Measurements from ENCODE around the gene ANKIB1. TPM values are rescaled to one million over a fixed set of nuclear protein-coding genes. Genes with fewer than 3 reads are reported as not detected.

Gene ANKIB1
- total RNA-seq, 1 experiment from 2014 or later = 83.8 TPM

DNA sequence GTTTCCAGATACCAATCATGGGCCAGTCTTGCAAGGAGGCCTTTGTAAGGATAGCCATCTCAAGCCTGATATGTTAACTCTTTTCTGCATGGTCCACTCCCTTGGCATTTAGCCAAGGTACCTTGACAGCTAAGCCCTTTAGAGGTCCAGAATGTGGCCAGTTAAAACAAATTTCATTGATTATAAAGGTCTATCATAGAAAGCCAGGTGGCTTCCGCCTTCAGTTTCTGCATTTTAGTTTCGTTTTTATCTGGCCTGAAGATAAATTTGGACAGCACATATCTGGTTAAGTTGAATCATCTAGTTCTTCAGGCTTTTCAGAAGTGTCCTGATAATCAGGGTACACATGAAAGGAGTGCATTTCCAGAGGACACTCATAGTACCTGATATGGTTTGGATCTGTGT lies 30.7 kb downstream of the ANKIB1 start:
- TF ChIP-seq TCF7L2 (IDR thresholded peaks at IDR 0.05; ENCODE audit: low read depth, low read length) = no peak
- TF ChIP-seq, protein P1, sequence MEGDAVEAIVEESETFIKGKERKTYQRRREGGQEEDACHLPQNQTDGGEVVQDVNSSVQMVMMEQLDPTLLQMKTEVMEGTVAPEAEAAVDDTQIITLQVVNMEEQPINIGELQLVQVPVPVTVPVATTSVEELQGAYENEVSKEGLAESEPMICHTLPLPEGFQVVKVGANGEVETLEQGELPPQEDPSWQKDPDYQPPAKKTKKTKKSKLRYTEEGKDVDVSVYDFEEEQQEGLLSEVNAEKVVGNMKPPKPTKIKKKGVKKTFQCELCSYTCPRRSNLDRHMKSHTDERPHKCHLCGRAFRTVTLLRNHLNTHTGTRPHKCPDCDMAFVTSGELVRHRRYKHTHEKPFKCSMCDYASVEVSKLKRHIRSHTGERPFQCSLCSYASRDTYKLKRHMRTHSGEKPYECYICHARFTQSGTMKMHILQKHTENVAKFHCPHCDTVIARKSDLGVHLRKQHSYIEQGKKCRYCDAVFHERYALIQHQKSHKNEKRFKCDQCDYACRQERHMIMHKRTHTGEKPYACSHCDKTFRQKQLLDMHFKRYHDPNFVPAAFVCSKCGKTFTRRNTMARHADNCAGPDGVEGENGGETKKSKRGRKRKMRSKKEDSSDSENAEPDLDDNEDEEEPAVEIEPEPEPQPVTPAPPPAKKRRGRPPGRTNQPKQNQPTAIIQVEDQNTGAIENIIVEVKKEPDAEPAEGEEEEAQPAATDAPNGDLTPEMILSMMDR (IDR thresholded peaks at IDR 0.05) = no peak
- no peak for TF ChIP-seq POLR2AphosphoS5 (IDR thresholded peaks at IDR 0.05; ENCODE audit: low read depth, low read length)
- TF ChIP-seq SIN3A (IDR thresholded peaks at IDR 0.05; ENCODE audit: borderline replicate concordance, insufficient read depth, low read depth, low read length) = no peak
- TF ChIP-seq, protein P2, sequence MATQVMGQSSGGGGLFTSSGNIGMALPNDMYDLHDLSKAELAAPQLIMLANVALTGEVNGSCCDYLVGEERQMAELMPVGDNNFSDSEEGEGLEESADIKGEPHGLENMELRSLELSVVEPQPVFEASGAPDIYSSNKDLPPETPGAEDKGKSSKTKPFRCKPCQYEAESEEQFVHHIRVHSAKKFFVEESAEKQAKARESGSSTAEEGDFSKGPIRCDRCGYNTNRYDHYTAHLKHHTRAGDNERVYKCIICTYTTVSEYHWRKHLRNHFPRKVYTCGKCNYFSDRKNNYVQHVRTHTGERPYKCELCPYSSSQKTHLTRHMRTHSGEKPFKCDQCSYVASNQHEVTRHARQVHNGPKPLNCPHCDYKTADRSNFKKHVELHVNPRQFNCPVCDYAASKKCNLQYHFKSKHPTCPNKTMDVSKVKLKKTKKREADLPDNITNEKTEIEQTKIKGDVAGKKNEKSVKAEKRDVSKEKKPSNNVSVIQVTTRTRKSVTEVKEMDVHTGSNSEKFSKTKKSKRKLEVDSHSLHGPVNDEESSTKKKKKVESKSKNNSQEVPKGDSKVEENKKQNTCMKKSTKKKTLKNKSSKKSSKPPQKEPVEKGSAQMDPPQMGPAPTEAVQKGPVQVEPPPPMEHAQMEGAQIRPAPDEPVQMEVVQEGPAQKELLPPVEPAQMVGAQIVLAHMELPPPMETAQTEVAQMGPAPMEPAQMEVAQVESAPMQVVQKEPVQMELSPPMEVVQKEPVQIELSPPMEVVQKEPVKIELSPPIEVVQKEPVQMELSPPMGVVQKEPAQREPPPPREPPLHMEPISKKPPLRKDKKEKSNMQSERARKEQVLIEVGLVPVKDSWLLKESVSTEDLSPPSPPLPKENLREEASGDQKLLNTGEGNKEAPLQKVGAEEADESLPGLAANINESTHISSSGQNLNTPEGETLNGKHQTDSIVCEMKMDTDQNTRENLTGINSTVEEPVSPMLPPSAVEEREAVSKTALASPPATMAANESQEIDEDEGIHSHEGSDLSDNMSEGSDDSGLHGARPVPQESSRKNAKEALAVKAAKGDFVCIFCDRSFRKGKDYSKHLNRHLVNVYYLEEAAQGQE (IDR thresholded peaks at IDR 0.05; ENCODE audit: insufficient read depth in 1 of 2, low read depth in 2 of 2, low read length in 1 of 2) = no peak
- Histone ChIP-seq H3K36me3 (ENCODE audit: control insufficient read depth, insufficient read depth, low read length) (no peaks in the 10 kb centered on the region), H3K4me3 (ENCODE audit: low read depth in 2 of 2, low read length in 2 of 2) (no peak overlapping the region), H3K4me1 (ENCODE audit: control insufficient read depth, insufficient read depth, low read length) (no peaks in the 10 kb centered on the region), H3K27ac (ENCODE audit: low read length) (no peak overlapping the region), H3K9me3 (ENCODE audit: control insufficient read depth, insufficient read depth, low read depth, low read length) (no peaks in the 10 kb centered on the region), H3K27me3 (ENCODE audit: control insufficient read depth, insufficient read depth, low read length) (no peaks in the 10 kb centered on the region)
- DNase-seq (ENCODE audit: low read depth, low spot score) (no peak), ATAC-seq (no peak)
- in situ Hi-C loops (cut with HindIII; ENCODE audit: low pct_unique_long_range_greater_than_20kb, low sequenced_read_pairs) (no loop called here), intact Hi-C loops (cut with micrococcal nuclease; ENCODE audit: unreplicated experiment) (no loop called here)
- no TSS peak for BruUV-seq (replicated peaks)
- POLR2A ChIA-PET = no interaction called here
- CTCF ChIA-PET = no interaction called here

DNA sequence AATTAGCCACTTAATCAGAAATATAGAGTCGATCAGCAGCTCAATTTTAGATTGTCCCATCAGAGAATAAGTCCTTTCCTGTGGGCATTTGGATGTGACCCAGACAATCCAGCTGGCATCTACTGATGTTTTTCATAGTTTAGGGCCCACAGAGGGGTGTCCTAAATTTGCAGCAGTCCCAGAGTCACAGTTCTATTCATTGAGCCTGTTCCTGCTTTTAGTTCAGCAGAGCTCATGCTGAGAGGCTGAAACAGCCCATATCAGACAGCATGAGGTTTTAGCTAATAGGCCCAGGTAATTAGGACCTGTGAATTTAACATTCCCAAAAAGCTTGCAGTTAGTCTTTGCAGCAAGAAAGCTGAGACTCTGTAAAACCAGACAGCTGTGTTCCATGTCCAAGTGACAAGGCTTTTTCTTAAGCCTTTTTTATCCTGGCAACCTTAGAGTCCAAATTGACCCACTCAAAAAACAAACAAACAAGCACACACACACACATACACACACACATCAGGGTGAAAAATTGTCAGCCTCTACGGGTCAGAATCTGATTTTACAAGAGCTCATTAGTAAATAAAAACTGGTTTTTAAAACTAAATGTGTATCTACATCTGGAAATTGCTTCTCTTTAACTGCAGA lies 33.7 kb downstream of the ANKIB1 start:
- CTCF ChIA-PET = no interaction called here
- ATAC-seq (no peak), DNase-seq (ENCODE audit: low read depth, low spot score) (no peak)
- BruUV-seq (replicated peaks) = no TSS peak
- Histone ChIP-seq H3K27me3 (ENCODE audit: control insufficient read depth, insufficient read depth, low read length) (no peaks in the 10 kb centered on the region), H3K4me3 (ENCODE audit: low read depth in 2 of 2, low read length in 2 of 2) (no peak overlapping the region), H3K36me3 (ENCODE audit: control insufficient read depth, insufficient read depth, low read length) (no peaks in the 10 kb centered on the region), H3K9me3 (ENCODE audit: control insufficient read depth, insufficient read depth, low read depth, low read length) (no peaks in the 10 kb centered on the region), H3K27ac (ENCODE audit: low read length) (no peak overlapping the region), H3K4me1 (ENCODE audit: control insufficient read depth, insufficient read depth, low read length) (no peaks in the 10 kb centered on the region)
- TF ChIP-seq POLR2AphosphoS5 (IDR thresholded peaks at IDR 0.05; ENCODE audit: low read depth, low read length) (no peak), TCF7L2 (IDR thresholded peaks at IDR 0.05; ENCODE audit: low read depth, low read length) (no peak), SIN3A (IDR thresholded peaks at IDR 0.05; ENCODE audit: borderline replicate concordance, insufficient read depth, low read depth, low read length) (no peak)
- TF ChIP-seq, protein P1 (IDR thresholded peaks at IDR 0.05) = no peak
- TF ChIP-seq, protein P2 (IDR thresholded peaks at IDR 0.05; ENCODE audit: insufficient read depth in 1 of 2, low read depth in 2 of 2, low read length in 1 of 2) = no peak
- in situ Hi-C loops (cut with HindIII; ENCODE audit: low pct_unique_long_range_greater_than_20kb, low sequenced_read_pairs) = no loop called here
- POLR2A ChIA-PET = interaction anchor here (0.6 kb wide), 1 partner anchor 27 kb away, joined by 4 read pairs; no protein-coding TSS in a partner anchor
- intact Hi-C loops (cut with micrococcal nuclease; ENCODE audit: unreplicated experiment) = no loop called here
